ENCODE measurements around the gene SEC14L1. TPM values are rescaled to one million over a fixed set of nuclear protein-coding genes. Genes with fewer than 3 reads are reported as not detected.

SEC14L1 gene
- total RNA-seq, 1 donor from 2014 or later: 56.3 TPM

DNA sequence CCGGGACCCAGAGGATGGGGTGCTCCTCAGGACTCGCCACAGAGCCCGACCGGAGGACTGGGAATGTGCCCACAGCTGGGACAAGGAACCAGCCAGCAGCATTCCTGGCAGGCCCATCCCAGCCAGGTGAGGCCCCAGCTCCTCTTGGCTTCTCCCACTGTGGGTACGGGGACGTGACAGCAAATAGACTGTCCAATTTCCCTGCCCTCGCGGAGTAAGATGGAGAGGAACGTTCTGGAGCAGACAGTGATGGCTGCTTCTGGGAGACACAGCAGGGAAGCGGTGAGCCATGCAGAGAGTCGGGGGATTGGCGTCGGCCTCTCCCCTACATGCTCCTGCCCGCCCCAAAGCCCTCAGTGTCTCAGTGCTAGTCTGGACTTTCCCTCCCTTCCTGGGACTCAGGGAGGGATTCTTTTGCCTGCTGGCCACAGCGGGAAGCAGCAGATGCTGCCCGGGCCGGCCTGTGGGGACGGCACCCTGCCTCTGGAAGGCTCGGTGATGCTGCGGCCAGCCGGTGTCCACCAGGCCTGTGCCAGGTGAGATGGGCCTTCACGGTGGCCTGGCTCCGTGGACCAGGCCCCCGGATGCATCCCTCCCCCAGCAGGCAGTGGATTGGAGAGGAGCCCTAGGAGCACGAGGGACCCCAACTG is 89.1 kb downstream of the SEC14L1 start:
- FAIRE-seq (no peak), DNase-seq (ENCODE audit: low spot score in 2 of 2) (no peak)

DNA sequence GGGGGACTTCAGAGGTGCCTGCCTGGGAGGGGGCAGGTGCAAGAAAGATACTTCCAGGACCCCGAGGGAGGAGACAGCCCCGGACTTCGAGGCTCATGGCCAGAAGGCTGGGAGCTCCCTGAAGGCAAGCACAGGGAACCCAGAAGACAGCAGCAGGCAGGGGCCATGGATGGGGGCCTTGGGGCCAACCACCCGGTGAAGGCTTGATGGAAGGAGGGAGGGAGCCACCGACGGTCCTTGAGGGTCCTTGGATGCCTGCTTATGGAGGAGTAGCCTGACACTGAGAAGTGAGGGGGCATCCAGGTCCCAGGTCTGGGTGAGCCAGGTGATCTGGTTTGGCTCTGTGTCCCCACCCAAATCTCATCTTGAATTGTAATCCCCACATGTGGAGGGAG is 89.7 kb downstream of the SEC14L1 start:
- no peak for DNase-seq (ENCODE audit: low spot score in 2 of 2)
- no peak for FAIRE-seq

DNA sequence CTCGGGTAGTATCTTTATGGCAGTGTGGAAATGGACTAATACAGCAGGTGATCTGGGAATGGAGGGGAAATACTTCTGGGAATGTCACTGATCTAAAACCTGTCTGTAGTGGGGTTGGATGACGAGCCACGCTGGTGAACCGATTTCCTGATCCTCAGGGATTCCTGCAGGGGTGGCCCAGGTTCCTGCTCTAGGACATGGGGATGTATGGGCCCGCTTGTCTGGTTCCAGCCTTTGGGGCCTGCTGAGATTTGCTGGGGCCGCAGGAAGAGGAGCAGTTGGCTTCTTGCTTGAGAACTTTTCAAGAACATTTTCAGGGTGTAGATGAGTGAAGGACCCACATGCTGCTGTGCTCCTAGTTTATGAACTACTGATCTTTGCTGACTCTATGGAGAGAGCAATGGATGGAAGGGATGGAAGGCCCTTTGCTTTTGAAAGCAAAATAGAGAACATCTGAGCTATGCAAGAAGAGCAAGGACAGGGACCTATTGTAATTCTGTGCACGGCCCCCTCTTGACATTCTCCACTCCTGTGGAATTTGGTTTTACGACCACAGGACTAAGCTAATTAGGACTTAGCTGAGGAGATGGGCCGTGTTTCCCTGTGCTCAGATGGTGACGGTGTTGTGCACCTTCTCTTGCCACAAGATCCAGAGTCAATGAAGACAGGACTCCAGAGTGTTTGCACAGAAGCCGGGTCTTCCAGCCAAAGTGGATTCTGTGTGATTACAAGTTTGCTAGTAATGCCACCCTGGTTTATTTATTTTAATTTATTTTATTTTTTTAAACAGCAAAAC is 90.5 kb downstream of the SEC14L1 start:
- FAIRE-seq (no peak), DNase-seq (ENCODE audit: low spot score in 2 of 2) (no peak)

DNA sequence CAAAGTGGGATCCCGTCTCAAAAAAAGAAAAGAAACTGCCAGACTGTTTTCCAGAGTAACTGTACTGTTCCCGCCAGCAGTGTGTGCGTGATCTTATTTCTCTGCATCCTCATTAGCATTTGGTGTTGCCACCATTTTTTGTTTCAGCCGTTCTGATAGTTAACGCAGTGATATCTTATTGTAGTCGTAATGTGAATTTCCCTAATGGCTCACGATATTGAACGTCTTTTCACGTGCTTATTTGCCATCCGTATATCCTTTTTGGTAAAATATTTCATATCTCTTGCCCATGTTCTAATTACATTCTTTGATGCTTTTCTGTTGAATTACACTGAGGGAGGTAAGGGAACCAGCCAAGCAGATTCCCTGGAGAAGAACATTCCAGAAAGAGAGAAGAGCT is 92.4 kb downstream of the SEC14L1 start:
- DNase-seq (ENCODE audit: low spot score in 2 of 2) (no peak), FAIRE-seq (no peak)

DNA sequence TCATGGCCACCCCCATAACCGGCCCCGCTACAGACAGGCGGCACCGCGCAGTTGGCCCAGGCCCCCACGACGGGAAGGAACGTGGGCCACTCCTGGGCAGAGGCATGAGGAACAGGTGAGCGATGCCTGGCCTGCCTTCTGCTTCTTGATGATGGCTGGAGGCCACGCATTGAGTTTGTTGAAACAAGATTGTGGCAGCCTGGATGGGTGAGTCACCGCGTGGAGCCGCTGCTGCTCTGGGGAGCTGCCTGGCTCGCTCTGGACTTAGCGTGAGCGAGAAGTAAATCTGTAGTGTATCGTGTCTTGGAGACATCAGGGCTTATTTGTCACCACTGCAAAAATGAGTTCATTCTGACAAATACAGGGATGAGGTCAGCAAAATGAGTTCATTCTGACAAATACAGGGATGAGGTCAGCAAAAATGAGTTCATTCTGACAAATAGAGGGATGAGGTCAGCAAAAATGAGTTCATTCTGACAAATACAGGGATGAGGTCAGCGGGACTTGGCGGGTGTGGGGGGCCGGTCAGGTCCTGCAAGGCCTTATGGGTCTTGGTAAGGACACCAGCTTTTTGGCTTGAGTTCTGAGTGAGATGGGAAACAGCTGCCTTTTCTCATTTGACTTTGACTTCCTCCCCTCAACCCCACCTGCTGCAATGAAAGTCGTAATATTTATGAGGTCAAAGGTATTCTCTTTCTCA is 93.0 kb downstream of the SEC14L1 start:
- no peak for DNase-seq (ENCODE audit: low spot score in 2 of 2)
- no peak for FAIRE-seq

DNA sequence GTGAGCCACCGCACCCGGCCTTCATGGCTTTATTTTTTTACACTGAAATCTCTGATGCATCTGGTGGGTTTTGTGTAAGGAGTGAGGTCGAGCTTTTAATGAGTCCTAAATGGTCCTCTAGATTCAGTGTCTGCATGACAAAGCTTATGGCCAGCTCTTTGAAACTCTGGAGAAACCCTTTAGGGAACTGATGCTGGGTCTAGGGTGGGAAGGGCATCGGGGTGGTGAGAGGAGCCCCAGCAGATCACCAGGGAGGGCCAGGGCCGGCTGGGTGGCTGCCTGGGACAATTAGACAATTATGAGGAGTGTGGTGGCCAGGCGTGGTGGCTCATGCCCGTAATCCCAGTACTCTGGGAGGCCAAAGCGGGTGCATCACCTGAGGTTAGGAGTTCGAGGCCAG is 93.9 kb downstream of the SEC14L1 start:
- FAIRE-seq (no peak), DNase-seq (ENCODE audit: low spot score in 2 of 2) (no peak)

DNA sequence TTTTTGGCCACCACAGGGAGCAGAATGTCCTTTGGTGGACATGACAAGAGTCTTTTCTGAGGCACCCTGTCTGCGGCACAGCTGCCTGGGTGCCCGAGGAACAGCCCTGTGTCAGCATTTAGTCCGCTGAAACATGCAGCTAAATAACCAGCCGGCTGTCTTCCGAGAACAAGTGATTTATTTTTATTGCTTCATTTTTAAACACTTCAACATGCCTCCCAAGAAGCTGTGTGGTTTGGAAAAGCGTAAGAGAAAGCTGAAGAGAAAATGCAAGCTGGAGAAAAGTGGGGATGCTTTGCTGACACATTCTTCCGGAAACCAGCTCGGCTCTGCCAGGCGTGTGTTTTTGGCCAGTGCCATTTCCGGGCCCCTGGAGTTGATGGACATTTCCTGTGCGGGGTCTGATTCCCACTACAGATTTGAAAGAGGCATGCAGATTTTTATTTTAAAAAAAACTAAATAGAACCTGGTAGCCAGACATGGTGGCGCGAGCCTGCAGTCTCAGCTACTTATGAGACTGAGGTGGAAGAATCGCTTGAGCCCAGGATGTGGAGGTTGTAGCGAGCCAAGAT is 94.7 kb downstream of the SEC14L1 start:
- FAIRE-seq (no peak), DNase-seq (ENCODE audit: low spot score in 2 of 2) (no peak)

DNA sequence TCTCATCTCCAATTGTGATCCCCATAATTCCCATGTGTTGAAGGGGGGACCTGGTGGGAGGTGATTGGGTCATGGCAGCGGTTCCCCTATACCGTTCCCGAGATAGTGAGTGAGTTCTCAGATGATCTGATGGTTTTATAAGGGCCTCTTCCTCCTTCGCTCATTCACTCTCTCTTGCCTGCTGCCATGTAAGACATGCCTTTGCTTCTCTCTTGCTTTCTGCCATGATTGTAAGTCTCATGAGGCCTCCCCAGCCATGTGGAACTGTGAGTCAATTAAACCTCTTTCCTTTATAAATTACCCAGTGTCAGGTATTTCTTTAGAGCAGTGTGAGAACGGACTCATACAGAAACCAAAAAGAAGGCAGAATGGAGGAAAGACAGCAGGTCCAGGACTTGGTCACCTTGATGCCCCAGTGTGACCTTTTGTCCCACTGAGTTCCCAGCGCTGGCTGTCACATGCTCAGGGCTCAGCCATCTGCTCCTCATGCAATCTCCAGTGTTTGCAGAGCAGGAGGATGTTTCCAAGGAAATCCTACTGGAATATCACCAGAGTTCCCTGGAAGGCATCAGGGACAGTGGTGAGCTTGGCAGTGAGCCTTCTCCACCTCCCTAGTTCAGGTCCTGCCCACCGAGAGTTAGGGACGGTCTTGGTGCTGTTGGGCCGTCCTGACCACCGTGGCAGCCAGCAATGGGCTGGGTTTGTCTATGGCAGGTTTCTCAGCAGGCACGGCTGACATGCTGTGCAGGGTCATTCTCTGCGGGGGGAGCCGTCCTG is 96.7 kb downstream of the SEC14L1 start:
- no peak for FAIRE-seq
- no peak for DNase-seq (ENCODE audit: low spot score in 2 of 2)

DNA sequence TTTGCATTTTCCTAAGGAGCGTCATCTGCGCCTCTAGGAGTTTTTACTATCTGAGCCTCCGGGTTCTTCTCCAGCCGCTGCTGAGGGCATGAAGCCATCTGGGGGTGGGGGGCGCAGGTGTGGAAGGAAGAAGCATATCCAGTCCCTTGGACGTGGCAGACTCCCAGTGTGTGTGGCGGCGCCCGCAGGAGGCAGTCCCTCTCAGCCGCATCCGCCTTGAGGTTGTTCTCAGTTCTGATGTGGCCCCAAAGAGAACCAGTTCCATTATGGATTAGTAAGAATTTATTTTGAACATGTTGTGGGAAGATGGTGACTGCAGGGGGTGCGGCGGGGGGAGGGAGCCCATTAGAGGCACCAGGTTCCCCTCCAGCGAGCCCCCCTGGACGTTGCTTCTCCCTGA is 100.2 kb downstream of the SEC14L1 start:
- FAIRE-seq (no peak), DNase-seq (ENCODE audit: low spot score in 2 of 2) (no peak)

DNA sequence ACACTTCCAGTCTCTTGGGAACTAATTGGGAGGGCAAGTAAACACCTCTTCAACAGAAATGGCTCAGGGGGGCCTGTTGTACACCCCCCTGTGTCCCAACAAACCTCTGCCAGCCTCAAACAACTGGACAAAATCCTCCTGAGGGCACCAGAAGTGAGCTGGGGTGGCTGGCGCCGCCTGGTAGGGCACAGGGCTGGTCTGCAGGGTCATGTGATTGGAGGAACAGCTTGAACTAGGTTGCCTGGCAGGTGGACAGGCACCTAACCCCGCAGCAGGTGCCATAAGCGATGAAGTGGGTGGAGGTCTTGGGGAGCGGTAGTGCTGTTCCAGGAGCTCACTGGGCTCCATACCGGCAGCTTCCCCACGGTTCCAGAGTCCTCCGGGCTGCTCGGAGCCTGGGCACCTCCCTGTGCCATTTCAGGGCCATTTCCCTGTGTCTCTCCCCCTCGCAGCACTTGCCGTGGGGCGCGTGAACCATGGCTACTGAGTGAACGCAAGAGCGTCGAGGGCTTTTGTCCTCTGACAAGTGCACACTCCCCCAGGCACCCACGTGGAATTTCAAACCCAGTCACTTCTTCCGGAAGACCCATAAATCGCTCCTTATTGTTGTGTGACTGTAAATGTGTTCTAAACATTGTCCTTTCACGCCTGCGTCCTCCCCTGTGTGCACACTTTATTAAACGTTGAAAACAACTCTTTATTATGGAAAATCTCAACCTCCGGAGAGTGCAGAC is 101.5 kb downstream of the SEC14L1 start:
- no peak for DNase-seq (ENCODE audit: low spot score in 2 of 2)

DNA sequence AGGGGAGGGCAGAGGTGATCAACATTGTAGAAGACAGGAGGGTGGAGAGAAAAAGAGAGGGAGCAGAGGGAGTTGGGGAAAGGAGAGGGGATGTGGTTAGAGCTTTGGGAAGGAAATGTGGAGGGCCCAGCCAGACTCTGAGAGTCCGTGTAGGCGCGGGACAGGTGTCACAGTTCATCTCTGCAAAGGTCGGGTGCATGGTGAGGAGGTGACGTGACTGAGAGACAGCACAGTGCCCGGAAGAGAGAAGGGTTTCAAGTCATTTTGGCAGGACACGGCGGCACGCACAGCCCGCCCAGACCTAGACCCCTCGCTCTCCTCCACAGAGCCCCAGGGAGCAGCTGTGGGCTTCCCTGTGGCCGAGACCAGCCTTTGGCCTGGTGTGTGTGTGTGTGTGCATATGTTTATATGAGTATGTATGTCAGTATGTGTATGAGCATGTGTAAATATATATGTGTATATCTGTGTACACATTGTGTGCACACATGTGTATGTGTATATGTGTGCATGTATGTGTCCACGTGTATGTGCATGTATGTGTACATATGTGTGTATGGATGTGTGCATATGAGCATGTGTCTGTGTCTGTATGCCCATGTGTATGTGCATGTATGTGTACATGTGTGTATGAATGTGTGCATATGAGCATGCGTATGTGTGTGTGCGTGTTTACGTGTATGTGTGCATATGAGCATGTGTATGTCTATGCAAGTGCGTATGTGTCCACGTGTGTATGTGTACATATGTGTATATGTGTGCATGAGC is 104.6 kb downstream of the SEC14L1 start:
- DNase-seq (ENCODE audit: low spot score in 2 of 2): no peak
- no peak for FAIRE-seq

More for the DNA sequence above, 101.5 kb downstream of the SEC14L1 start:
- FAIRE-seq: no peak

DNA sequence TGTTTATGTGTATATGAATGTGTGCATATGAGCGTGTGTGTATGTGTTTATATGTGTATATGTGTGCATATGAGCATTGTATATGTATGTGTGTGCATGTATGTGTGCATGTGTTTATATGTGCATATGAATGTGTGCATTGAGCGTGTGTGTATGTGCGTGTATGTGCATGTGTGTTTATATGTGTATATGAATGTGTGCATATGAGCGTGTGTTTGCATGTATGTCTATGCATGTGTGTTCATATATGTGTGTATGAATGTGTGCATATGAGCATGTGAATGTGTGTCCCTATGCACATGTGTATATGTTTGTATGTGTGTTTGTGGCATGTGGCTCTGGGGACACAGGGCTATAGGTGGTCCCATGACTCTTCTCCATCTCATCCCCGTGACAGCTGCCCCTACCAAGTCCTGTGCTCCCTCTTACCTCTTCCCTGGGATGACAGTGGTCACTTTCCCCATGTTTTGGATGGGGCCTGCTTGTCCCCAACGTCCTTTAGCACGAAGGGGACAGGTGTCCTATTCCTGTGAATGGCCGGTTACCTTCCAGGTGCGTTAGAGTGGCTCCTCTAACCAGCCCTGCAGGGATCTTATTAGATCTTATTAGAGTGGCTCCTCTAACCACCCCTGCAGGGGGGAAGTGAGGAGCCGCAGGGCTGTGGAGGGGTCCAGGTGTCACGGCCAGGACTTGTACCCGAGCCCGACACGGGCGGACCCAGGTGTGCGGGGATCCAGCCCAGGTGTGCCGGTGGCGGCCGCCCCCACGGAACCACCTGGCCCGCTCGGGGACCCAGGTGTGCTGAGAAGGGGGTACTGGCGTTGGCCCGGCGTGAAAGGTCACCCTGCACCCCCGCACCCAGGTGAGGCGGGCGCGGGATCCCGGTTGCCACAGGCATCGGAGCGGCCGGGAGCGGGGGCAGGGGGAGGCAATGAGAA is 105.6 kb downstream of the SEC14L1 start:
- FAIRE-seq: no peak

DNA sequence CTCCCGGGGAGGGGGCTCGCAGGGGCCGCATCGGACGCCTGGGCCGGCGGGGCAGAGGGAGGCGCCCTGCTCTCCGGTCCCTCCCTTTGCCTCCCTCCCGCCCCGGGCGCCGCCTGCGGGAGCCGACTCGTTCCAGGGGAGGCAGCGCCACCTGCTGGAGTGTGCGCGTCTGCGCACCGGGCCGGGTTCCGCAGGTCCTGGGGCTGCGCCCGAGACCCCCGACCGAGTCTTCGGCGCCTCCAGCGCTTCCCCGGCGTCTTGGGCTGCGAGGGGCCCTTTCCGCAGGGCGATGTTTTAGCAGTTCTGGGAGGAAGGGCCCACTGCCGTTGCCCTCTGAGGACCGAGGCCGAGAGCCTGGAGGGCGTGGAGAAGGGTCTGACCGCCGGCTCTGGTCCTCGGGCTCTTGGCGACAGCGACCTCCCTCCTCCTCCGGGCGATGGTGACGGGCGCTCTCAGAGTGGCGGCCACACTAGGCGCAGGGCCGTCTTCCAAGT is 106.3 kb downstream of the SEC14L1 start:
- DNase-seq (ENCODE audit: low spot score in 2 of 2) (peak; percentile 86 to 89), FAIRE-seq (no peak)

More for the DNA sequence above, 105.6 kb downstream of the SEC14L1 start:
- DNase-seq (ENCODE audit: low spot score in 2 of 2): no peak

DNA sequence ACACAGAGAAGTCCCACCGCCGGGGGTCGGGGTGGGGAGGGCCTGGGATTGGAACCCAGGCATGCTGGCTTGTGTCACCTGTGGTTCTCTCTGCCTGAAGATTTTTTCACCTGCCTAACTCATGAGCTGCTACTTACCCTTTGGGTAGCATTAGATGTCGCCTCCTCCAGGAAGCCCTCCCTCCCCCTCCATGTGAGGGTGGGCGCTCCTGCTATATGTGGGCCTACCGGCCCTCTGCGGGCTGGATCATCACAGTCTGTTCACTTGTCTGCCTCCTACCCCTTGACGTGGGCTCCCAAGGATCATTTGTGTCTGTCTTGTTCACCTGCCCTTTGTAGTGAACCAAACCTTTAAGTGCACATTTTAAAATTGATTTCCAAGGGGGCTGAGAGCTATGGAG is 106.8 kb downstream of the SEC14L1 start:
- no peak for FAIRE-seq
- no peak for DNase-seq (ENCODE audit: low spot score in 2 of 2)

DNA sequence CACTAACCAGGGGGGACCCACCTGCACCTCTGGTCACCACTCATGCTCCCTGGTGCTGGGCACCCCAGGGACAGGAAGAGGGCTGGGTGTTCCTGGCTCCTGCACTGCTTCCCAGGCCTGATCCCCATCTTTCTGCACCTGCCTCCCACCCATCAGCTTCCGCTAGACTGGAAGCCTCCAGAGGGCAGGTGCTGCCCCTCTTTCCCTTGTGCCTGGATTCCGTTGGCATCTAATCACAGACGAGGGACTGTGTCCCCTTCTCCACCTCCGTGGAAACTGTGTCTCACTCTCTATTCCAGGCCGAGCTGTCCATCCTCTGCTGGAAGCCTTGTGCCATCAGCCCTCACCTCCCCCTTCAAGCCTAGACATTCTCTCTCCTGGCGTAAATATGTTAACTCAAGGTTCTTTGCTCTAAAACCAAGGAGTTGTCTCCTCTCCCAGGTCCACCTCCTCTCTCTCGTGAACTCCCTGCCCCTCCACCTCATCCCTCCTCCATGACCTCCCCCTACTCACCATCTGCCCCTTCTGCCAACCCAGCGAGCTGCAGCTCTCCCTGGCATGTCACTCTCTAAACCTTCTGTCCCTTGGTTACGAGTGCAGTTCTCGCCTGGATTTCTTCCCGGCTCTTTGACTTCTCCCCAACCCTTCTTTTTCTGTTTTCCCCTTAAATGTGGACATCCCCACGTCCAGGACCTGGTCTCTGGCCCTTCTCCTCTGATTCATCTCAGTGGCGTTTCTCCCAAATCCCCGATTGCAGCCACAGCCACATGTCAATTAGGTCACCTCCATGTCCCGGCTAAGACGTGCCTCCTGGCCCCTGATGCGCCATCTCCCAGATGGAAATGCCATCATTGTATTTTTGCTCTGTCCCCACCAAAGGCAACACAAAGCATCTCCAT is 107.7 kb downstream of the SEC14L1 start:
- FAIRE-seq: no peak
- no peak for DNase-seq (ENCODE audit: low spot score in 2 of 2)

DNA sequence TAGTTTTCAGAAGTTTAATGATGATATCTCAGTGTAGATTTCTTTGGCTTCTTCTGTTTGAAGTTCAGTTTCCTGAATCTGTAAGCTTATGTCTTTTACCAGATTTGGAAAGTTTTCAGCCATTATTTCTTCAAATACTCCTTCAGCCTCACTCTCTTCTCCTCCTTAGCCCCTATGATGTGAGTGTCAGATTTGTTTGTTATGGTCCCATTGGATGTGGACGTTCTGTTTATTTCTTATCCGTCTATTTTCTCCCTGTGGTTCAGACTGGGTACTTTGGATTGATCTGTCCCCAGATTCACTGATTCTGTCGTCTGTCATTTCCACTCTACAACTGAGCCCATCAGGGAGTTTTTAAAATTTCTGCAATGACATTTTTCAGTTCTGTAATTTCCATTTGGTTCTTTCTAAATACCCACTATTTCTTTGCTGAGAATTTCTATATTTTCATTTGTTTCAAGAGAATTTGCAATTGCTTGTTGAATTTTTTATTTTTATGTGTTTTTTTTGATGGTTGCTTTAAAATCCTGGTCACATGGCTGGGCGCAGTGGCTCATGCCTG is 110.9 kb downstream of the SEC14L1 start:
- no peak for FAIRE-seq
- no peak for DNase-seq (ENCODE audit: low spot score in 2 of 2)
